Sigmoid colon (tissue), 7 donors: ENCODE measurements around the gene COX8C. TPM values are rescaled to one million over a fixed set of nuclear protein-coding genes. Genes with fewer than 3 reads are reported as not detected.
A peak's percentile ranks its signal among the peaks of the same experiment; 100 is the strongest.

Source experiments
- DNase-seq: peaks from one replicate; pipeline ENCODE4 v3.0.0-alpha.2; 2019
- H3K27ac ChIP-seq, 4 donors: fragments of 200-600 bp; sonication (generic); one replicate each; pipeline ENCODE4 v1.5.1; 2016 to 2019; ENCODE audit warnings: mild to moderate bottlenecking in 1 of 4
- H3K27me3 ChIP-seq, 3 donors: fragments of 200-600 bp; sonication (generic); one replicate each; pipeline ENCODE4 v1.5.1; 2019; ENCODE audit warnings: mild to moderate bottlenecking in 1 of 3
- H3K36me3 ChIP-seq, 4 donors: fragments of 200-600 bp; sonication (generic); one replicate each; pipeline ENCODE4 v1.5.1; 2016 to 2019
- H3K4me1 ChIP-seq, 4 donors: fragments of 200-600 bp; sonication (generic); one replicate each; pipeline ENCODE4 v1.5.1; 2017 to 2019
- H3K4me3 ChIP-seq, 4 donors: fragments of 200-600 bp; sonication (generic); one replicate each; pipeline ENCODE4 v1.5.1; 2017 to 2019; ENCODE audit warnings: mild to moderate bottlenecking in 2 of 4, moderate library complexity in 1 of 4
- H3K9me3 ChIP-seq, 4 donors: fragments of 200-600 bp in 3 of 4; sonication (generic) in 3 of 4; one replicate each; pipeline versions ENCODE4 v1.5.1 to v1.6.1; 2013 to 2019
- CTCF ChIP-seq, 4 experiments: fragments of 450-650 bp in 3 of 4; fragments of 200-600 bp in 1 of 4; IDR thresholded peaks; one replicate each; pipeline ENCODE4 v1.5.1; 2016 to 2019; ENCODE audit warnings: antibody characterized with exemption in 4 of 4, mild to moderate bottlenecking in 3 of 4, moderate library complexity in 2 of 4
- EP300 ChIP-seq, 4 donors: sonication (generic); formaldehyde crosslinking; IDR thresholded peaks; one replicate each; pipeline ENCODE4 v1.6.1; 2017; ENCODE audit warnings: antibody characterized with exemption in 4 of 4
- POLR2A ChIP-seq, 2 donors: fragments of 450-650 bp; IDR thresholded peaks; one replicate each; pipeline ENCODE4 v1.6.1; 2016; ENCODE audit warnings: antibody characterized with exemption in 2 of 2, mild to moderate bottlenecking in 2 of 2, moderate library complexity in 2 of 2
- POLR2AphosphoS5 ChIP-seq, 4 donors: sonication (generic); formaldehyde crosslinking; IDR thresholded peaks; one replicate each; pipeline ENCODE4 v1.6.1; 2017; ENCODE audit warnings: antibody characterized with exemption in 4 of 4
- WGBS, 2 donors: extraction: QIAGEN DNeasy Blood & Tissue Kit; methylation state at CpG; one replicate each; pipeline ENCODE4 v1.1.7; 2013; 5-methylcytosine and 5-hydroxymethylcytosine counted together
- intact Hi-C: fragments of 100-400 bp; cut with DNase I; formaldehyde crosslinking; loops from one replicate; pipeline ENCODE4 v1.15.1; 2023
- polyA plus RNA-seq, 3 donors: library from polyadenylated mRNA; stranded (reverse); fragments of 200-250 nt; gene quantifications; one replicate each; pipeline ENCODE4 v1.2.3, GENCODE V29; 2013
- total RNA-seq, 4 donors: library from RNA; depleted of rRNA; stranded (reverse); fragments of >200 nt; gene quantifications; one replicate each; pipeline ENCODE4 v1.1.0, GENCODE V29; 2016
- donor health status: healthy with polysubstance abuse.
- donor health status: Bipolar disorder and iron deficiency.
- donor health status: healthy.

Gene COX8C
- total and polyA plus RNA-seq, 7 donors, result not detected

GRCh38 chr14:93317210-93317874 is 29.6 kb upstream of the COX8C start:
- intact Hi-C loops, result no loop called here
- no peak for DNase-seq
- TF ChIP-seq POLR2A (IDR thresholded peaks at IDR 0.05) (no peak), POLR2AphosphoS5 (IDR thresholded peaks at IDR 0.05) (peak in 1 of 4 donors; percentile 11)
- no peaks in the 10 kb centered on the region for H3K36me3 ChIP-seq
- no peak overlapping the region for H3K4me3 ChIP-seq
- no peaks in the 10 kb centered on the region for H3K9me3 ChIP-seq
- peak overlapping the region in 3 of 4 donors; percentile 21 to 40 (median 23) for H3K27ac ChIP-seq
- H3K27me3 ChIP-seq, result no peaks in the 10 kb centered on the region
- 22 to 66% methylated on average over 7 of the region's 7 CpGs for WGBS, 2 donors
- peaks cover 0 to 48% (median 32%) of the 10 kb centered on the region in 4 donors for H3K4me1 ChIP-seq

- Histone ChIP-seq H3K4me3 (no peak overlapping the region), H3K27me3 (no peaks in the 10 kb centered on the region), H3K27ac (peak overlapping the region in 3 of 4 donors; percentile 21 to 40 (median 23)), H3K9me3 (no peaks in the 10 kb centered on the region), H3K4me1 (peaks cover 0 to 46% (median 35%) of the 10 kb centered on the region in 4 donors), H3K36me3 (no peaks in the 10 kb centered on the region)
- intact Hi-C loops, result no loop called here
- TF ChIP-seq CTCF (IDR thresholded peaks at IDR 0.05), result no peak
- no peak for TF ChIP-seq POLR2A (IDR thresholded peaks at IDR 0.05)
- no peak for TF ChIP-seq POLR2AphosphoS5 (IDR thresholded peaks at IDR 0.05)
- no peak for TF ChIP-seq EP300 (IDR thresholded peaks at IDR 0.05)
- DNase-seq, result no peak
- 54 to 67% methylated on average over 6 of the region's 6 CpGs for WGBS, 2 donors
Measured at GRCh38 chr14:93317875-93318807, 28.8 kb upstream of the COX8C start.

- DNase-seq, result no peak
- TF ChIP-seq CTCF (IDR thresholded peaks at IDR 0.05), result no peak
- TF ChIP-seq POLR2A (IDR thresholded peaks at IDR 0.05), result no peak
- TF ChIP-seq POLR2AphosphoS5 (IDR thresholded peaks at IDR 0.05), result no peak
- TF ChIP-seq EP300 (IDR thresholded peaks at IDR 0.05), result no peak
- H3K4me3 ChIP-seq, result no peak overlapping the region
- no peaks in the 10 kb centered on the region for H3K27me3 ChIP-seq
- H3K36me3 ChIP-seq, result no peaks in the 10 kb centered on the region
- no peaks in the 10 kb centered on the region for H3K9me3 ChIP-seq
- intact Hi-C loops, result no loop called here
- no peak overlapping the region for H3K27ac ChIP-seq
- H3K4me1 ChIP-seq, result peaks cover 0 to 49% (median 37%) of the 10 kb centered on the region in 4 donors
- WGBS, 2 donors, result 90 to 92% methylated on average over 5 of the region's 5 CpGs
Measured at GRCh38 chr14:93318927-93319326, 28.1 kb upstream of the COX8C start.

- Histone ChIP-seq H3K9me3 (no peaks in the 10 kb centered on the region), H3K4me3 (no peak overlapping the region), H3K36me3 (no peaks in the 10 kb centered on the region), H3K4me1 (peaks cover 0 to 53% (median 39%) of the 10 kb centered on the region in 4 donors), H3K27ac (no peak overlapping the region), H3K27me3 (no peaks in the 10 kb centered on the region)
- 85 to 89% methylated on average over 2 of the region's 2 CpGs for WGBS, 2 donors
- intact Hi-C loops, result no loop called here
- DNase-seq, result no peak
- TF ChIP-seq POLR2AphosphoS5 (IDR thresholded peaks at IDR 0.05) (no peak), CTCF (IDR thresholded peaks at IDR 0.05) (no peak), EP300 (IDR thresholded peaks at IDR 0.05) (no peak), POLR2A (IDR thresholded peaks at IDR 0.05) (no peak)
Measured at GRCh38 chr14:93319494-93319893, 27.5 kb upstream of the COX8C start.

GRCh38 chr14:93319958-93320357 is 27.0 kb upstream of the COX8C start:
- DNase-seq, result no peak
- no peak overlapping the region for H3K4me3 ChIP-seq
- H3K36me3 ChIP-seq, result no peaks in the 10 kb centered on the region
- WGBS, 2 donors, result 51 to 86% methylated on average over 1 of the region's 1 CpG
- no peak overlapping the region for H3K27ac ChIP-seq
- no peaks in the 10 kb centered on the region for H3K9me3 ChIP-seq
- no peak for TF ChIP-seq EP300 (IDR thresholded peaks at IDR 0.05)
- no peak for TF ChIP-seq POLR2AphosphoS5 (IDR thresholded peaks at IDR 0.05)
- no peak for TF ChIP-seq POLR2A (IDR thresholded peaks at IDR 0.05)
- TF ChIP-seq CTCF (IDR thresholded peaks at IDR 0.05), result no peak
- peaks cover 0 to 57% (median 41%) of the 10 kb centered on the region in 4 donors for H3K4me1 ChIP-seq
- H3K27me3 ChIP-seq, result no peaks in the 10 kb centered on the region
- intact Hi-C loops, result no loop called here
